ENCODE results near the gene CITED2. TPM values are rescaled to one million over a fixed set of nuclear protein-coding genes. Genes with fewer than 3 reads are reported as not detected.

The CITED2 gene
- total and polyA plus RNA-seq, 9 donors, result 61.1 to 113 (median 77.1) TPM

- peak; percentile 94 for DNase-seq
- peak overlapping the region; percentile 85 for H3K27ac ChIP-seq (ENCODE audit: low read length)
- H3K36me3 ChIP-seq (ENCODE audit: control insufficient read depth, insufficient read depth, low read length), result no peaks in the 10 kb centered on the region
- H3K4me3 ChIP-seq (ENCODE audit: low read length), result peak overlapping the region; percentile 27
- WGBS (ENCODE audit: insufficient coverage), result 30% methylated on average over 4 of the region's 21 CpGs
- H3K4me1 ChIP-seq (ENCODE audit: control insufficient read depth, insufficient read depth, low read length), result peaks cover 6% of the 10 kb centered on the region
- H3K9me3 ChIP-seq (replicated peaks; ENCODE audit: control insufficient read depth, low read depth, low read length), result no peaks in the 10 kb centered on the region
- no peaks in the 10 kb centered on the region for H3K27me3 ChIP-seq (ENCODE audit: control insufficient read depth, insufficient read depth, low read length)
Observed at GRCh38 chr6:139323511-139324300, 50.7 kb downstream of the CITED2 start.

Other genes starting within 250 kb of the CITED2 start
- 16.2 TPM for gene HECA, start 239.6 kb downstream of the CITED2 start, total RNA-seq
- 10 to 100 TPM; 12.5 to 24.0 (median 15.6) TPM for gene HECA, start 239.6 kb downstream of the CITED2 start, polyA plus RNA-seq (ENCODE audit: insufficient read depth in 1 of 8, insufficient read length in 8 of 8, low replicate concordance in 1 of 8)
- 94.8 TPM for gene TXLNB, start 82.7 kb downstream of the CITED2 start, total RNA-seq
- 100 to 1,000 TPM in 2 of 8 donors, 10 to 100 TPM in 6; 61.1 to 108 (median 84.8) TPM for gene TXLNB, start 82.7 kb downstream of the CITED2 start, polyA plus RNA-seq (ENCODE audit: insufficient read depth in 1 of 8, insufficient read length in 8 of 8, low replicate concordance in 1 of 8)